Measurements from ENCODE around the gene TCF7L1. TPM values are rescaled to one million over a fixed set of nuclear protein-coding genes. Genes with fewer than 3 reads are reported as not detected.

The TCF7L1 gene
- polyA plus RNA-seq, 1 of the 3 experiments (the other 2 are of a cell fraction), result 3.7 TPM

DNA sequence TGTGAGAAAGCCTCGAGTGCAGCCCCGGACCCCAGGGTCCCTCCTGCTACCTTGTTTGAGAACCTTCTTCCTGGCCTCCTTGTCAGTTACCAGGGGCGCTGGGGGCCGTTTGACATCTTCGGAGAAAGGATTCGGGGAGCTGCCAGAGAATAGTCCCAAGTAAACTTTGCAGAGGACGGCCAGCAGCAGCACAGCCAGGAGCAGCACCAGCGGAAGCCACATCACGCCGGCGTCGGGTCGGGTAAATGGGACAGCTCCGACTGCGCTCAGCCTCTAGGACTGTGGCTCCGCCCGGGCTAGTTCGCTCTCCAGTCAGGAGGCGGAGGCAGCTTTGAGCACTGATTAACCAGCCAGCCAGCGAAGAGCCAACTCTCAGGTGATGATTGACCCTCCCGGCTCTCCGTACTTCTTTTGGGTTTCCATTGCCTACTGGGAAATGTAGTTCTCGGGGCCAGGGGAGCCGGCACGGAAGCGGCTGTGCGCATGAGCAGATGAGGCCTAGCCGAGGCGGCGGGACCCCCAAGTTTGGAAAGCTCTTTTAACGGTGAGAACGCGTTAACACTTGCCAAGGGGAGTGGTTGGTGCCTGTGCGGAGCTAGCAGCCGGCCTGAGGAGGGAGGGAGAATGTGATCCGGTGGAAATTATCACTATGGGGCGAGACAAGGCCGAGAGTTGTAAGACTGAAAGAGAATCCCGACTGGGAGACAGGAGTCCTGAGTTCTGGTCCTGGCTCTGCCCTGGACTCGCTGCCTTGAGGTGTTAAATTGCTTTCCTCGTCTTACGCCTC lies 221.3 kb downstream of the TCF7L1 start, which contains the start of the genes ELMOD3 and RETSAT (continued):
- TF ChIP-seq TEAD4 (IDR thresholded peaks at IDR 0.05; ENCODE audit: borderline replicate concordance, insufficient read depth) (no peak), GABPA (IDR thresholded peaks at IDR 0.05; ENCODE audit: low read depth) (0 out of 2 replicates have a peak, but pooled peaks have one; percentile 24), NRF1 (IDR thresholded peaks at IDR 0.05; ENCODE audit: low read depth, low read length) (peak; percentile 79), TCF12 (IDR thresholded peaks at IDR 0.05) (peak; percentile 12; the same call in 1 of the 2 replicates), EZH2phosphoT487 (IDR thresholded peaks at IDR 0.05; ENCODE audit: borderline replicate concordance, low read depth) (no peak), RXRA (IDR thresholded peaks at IDR 0.05; ENCODE audit: borderline replicate concordance, low read depth) (no peak), RCOR1 (IDR thresholded peaks at IDR 0.05; ENCODE audit: low read length) (no peak; the same call in 1 of the 2 replicates), POLR2AphosphoS5 (IDR thresholded peaks at IDR 0.05; ENCODE audit: low read depth, low read length) (peak; percentile 98), MXI1 (IDR thresholded peaks at IDR 0.05; ENCODE audit: low read depth, low read length) (peak; percentile 66), FOXJ3 (CRISPR knock-in tag; IDR thresholded peaks at IDR 0.05) (no peak), MEF2A (IDR thresholded peaks at IDR 0.05; ENCODE audit: borderline replicate concordance, low read depth) (no peak), RAD21 (IDR thresholded peaks at IDR 0.05; ENCODE audit: low read length) (no peak), NFIC (IDR thresholded peaks at IDR 0.05; ENCODE audit: borderline replicate concordance) (peak; percentile 50; the same call in 1 of the 2 replicates), TAF1 (IDR thresholded peaks at IDR 0.05; ENCODE audit: borderline replicate concordance, low read depth, low read length) (peak; percentile 98), CHD2 (IDR thresholded peaks at IDR 0.05; ENCODE audit: low read length, partially characterized antibody) (peak; percentile 90), SMC3 (IDR thresholded peaks at IDR 0.05; ENCODE audit: low read depth, low read length) (no peak)
- TF ChIP-seq, protein P1, sequence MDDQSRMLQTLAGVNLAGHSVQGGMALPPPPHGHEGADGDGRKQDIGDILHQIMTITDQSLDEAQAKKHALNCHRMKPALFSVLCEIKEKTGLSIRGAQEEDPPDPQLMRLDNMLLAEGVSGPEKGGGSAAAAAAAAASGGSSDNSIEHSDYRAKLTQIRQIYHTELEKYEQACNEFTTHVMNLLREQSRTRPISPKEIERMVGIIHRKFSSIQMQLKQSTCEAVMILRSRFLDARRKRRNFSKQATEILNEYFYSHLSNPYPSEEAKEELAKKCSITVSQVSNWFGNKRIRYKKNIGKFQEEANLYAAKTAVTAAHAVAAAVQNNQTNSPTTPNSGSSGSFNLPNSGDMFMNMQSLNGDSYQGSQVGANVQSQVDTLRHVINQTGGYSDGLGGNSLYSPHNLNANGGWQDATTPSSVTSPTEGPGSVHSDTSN (IDR thresholded peaks at IDR 0.05), result peak; percentile 42
- TF ChIP-seq, protein P2, sequence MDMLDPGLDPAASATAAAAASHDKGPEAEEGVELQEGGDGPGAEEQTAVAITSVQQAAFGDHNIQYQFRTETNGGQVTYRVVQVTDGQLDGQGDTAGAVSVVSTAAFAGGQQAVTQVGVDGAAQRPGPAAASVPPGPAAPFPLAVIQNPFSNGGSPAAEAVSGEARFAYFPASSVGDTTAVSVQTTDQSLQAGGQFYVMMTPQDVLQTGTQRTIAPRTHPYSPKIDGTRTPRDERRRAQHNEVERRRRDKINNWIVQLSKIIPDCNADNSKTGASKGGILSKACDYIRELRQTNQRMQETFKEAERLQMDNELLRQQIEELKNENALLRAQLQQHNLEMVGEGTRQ (IDR thresholded peaks at IDR 0.05; ENCODE audit: borderline replicate concordance, low read depth, low read length), result no peak
- TF ChIP-seq, protein P3, sequence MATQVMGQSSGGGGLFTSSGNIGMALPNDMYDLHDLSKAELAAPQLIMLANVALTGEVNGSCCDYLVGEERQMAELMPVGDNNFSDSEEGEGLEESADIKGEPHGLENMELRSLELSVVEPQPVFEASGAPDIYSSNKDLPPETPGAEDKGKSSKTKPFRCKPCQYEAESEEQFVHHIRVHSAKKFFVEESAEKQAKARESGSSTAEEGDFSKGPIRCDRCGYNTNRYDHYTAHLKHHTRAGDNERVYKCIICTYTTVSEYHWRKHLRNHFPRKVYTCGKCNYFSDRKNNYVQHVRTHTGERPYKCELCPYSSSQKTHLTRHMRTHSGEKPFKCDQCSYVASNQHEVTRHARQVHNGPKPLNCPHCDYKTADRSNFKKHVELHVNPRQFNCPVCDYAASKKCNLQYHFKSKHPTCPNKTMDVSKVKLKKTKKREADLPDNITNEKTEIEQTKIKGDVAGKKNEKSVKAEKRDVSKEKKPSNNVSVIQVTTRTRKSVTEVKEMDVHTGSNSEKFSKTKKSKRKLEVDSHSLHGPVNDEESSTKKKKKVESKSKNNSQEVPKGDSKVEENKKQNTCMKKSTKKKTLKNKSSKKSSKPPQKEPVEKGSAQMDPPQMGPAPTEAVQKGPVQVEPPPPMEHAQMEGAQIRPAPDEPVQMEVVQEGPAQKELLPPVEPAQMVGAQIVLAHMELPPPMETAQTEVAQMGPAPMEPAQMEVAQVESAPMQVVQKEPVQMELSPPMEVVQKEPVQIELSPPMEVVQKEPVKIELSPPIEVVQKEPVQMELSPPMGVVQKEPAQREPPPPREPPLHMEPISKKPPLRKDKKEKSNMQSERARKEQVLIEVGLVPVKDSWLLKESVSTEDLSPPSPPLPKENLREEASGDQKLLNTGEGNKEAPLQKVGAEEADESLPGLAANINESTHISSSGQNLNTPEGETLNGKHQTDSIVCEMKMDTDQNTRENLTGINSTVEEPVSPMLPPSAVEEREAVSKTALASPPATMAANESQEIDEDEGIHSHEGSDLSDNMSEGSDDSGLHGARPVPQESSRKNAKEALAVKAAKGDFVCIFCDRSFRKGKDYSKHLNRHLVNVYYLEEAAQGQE (IDR thresholded peaks at IDR 0.05; ENCODE audit: low read depth, low read length), result peak; percentile 77

Measured in SK-N-SH (cell line).